ENCODE measurements around the gene MYL12B.
"Not testable (repeated sequence)": the region's sequence is repeated elsewhere in the genome, so short reads cannot be mapped to it uniquely, and the experiment has no call there.

Gene MYL12B

DNA sequence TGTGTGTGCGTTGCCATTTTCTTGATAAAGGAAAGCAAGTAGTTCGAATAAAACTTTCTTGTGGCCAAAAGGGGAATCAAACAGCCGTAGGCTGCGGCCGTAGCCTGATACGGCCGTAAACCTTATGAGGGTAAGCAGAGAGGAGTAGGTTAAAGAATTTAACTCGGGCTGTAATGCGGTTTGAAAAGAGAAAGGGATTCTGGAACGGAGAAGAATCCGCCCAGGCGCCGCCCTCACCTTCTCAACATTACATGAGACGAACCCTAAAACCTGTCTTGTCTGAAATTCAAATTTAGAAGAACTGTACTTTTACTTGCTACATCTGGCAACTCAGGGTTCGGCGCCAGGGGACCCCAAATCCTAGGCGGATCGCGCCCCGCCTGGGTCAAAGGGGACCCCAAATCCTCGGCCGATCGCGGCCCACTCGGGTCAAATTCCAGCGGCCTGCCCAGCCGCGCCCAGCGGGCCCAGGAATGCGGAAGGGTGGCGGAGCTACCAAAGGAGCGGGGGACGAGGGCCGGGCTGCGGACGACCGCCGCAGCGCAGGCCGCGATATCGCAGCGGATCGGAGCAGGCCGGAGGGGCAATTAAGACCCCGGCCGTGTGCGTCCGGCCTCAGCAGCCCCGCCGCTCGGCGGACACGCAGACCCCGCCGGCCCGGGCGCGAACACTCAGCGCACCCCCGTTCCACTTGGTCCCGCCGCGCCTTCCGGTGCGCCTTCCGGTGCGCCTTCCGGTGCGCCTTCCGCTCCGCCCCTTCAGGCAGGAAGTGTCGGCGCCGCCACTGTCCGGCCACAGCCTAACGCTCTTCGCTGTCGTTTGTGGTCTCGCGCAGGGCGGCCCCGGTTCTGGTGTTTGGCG lies at the start of gene MYL12B:
MYL12B (plus strand) TSS at position 761 of the 861 bp plus-strand sequence. CDS start 10,766 bp downstream, outside the sequence.
- no peak for DNase-seq

GRCh38 chr18:3212657-3213056 lies 49.3 kb upstream of the MYL12B start:
- DNase-seq: no peak

DNA sequence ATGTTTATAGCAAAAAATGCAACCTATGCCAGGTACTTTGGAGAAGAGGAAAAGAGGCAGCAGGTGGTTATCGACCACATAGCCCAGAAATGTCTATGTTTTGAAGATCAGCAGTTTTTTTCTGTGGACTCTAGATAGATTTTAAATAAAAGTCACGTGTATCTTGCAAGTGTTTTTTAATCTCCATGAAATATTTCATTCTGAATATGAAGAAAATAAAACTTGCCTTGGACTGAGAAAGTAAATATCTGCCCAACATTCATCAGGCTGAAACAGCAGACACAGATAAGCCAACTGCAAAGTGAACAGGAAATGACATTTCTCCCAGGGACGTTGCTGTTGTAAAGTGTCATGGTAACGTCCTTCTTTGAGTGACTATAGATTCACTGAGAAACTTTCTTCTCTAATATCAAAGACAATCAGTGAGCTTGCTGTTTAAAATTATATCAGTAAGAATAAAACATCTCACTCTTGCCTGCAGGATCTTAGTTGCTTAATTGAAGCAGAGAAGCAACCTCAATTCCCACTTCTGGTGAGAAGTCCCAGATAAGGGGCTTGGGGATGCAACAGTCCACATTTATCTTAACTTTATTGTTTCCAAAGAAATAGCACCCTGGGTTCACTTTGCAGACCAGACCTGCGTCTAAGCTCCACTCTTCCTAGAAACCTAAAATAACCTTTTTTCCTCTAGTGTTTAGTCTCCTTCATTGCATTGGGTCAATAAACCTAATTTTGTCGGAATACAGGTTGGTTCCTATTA lies 48.5 kb upstream of the MYL12B start:
- DNase-seq: no peak

DNA sequence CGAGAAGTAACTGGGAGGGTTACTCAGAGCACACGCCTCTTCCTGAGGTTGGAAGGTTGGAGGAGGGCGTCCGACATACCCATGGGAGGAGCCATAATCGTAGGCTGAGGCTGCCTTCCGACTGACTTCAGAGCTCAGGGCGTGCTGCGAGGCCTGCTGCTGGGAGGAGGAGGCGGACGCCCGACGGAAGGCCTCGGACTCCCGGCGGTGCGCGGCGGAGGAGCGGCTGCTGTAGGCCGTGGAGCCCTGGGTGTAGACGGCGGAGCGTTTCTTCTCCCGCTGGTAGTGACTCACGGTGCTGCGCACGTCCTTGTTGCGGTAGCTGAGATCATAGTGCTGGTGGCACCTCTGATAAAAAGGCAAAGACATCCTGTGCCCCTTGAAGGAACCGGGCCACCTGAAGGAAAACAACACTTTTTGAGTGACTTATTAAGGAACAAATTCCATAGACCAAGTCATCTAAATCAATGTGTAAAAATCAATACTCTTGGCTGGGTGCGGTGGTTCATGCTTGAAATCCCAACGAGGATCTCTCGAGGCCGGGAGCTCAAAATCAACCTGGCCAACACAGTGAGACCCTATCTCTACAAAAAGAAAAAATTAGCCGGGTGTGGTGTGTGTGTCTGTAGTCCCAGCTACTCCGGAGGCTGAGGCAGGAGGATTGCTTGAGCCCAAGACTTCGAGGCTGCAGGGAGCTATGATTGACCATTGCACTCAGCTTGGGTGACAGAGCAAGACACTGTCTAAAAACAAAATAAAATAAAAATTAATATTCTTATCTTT lies 46.9 kb upstream of the MYL12B start:
- no peak for DNase-seq

GRCh38 chr18:3216987-3217386 lies 44.9 kb upstream of the MYL12B start:
- DNase-seq: no peak

GRCh38 chr18:3217948-3218647 lies 43.8 kb upstream of the MYL12B start:
- no peak for DNase-seq

GRCh38 chr18:3218819-3219218 lies 43.1 kb upstream of the MYL12B start:
- DNase-seq: no peak

GRCh38 chr18:3219241-3219630 lies 42.7 kb upstream of the MYL12B start:
- no peak for DNase-seq

GRCh38 chr18:3219631-3220335 lies 42.1 kb upstream of the MYL12B start, which contains the start of gene MYOM1:
Gene MYOM1, minus strand, starts transcription at chr18:3219968. Its CDS starts 4,745 bp downstream, at chr18:3215223.
- DNase-seq: no peak

DNA sequence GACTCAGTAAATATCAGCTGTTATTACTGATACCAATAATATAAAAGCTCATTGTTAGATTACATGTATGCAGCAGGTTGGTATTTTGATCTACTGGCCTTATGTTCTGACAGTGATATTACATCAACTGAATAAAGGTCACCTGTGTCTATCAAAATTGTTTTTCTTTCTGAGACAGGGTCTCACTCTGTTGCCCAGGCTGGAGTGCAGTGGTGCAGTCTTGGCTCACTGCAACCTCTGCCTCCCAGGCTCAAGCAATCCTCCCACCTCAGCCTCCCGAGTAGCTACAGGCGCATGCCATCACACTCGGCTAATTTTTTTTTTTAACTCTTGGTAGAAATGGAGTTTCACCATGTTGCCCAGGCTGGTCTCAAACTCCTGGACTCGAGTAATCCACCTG lies 41.1 kb upstream of the MYL12B start:
- not testable (repeated sequence) for DNase-seq

DNA sequence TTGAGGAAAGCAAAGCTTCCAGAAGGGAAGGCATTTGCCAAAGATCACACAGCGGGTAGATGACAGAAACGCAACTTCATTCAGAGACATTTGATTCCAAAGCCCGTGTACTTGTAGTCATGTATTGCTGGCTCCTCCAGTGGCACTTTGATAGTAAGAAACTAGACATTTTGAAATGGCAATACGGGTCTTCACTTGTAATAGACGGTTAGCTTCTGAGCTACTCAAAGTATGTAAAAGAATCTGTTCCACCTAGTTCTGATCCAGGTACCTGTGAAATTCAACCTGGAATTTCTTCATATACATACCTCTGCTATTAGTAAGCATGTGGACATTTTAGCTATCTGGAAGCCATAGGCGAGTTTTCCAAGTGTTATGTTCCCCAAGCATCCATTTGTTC lies 40.4 kb upstream of the MYL12B start:
- no peak for DNase-seq

GRCh38 chr18:3223356-3223755 lies 38.6 kb upstream of the MYL12B start:
- no peak for DNase-seq

DNA sequence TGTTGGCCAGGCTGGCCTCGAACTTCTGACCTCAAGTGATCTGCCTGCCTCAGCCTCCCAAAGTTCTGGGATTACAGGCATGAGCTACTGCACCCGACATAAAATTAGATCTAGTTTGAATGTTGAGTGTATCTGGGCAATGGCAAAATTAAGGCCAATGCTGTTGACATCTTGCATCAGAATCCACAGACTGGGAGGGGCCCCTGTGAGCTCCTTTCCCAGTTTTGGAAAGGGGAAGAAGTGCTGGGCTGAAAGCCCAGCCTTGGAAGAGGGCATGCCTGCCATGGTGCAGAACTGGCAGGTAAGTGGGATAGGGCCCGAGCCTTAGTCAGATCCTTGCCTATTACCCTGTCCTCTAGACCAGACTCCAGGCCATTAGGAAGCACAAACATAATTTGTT lies 37.7 kb upstream of the MYL12B start:
- DNase-seq: no peak

GRCh38 chr18:3225588-3225987 lies 36.3 kb upstream of the MYL12B start:
- DNase-seq: no peak

GRCh38 chr18:3226048-3226447 lies 35.9 kb upstream of the MYL12B start:
- DNase-seq: no peak

- DNase-seq: no peak
Observed at GRCh38 chr18:3230401-3231334, 31.3 kb upstream of the MYL12B start.

DNA sequence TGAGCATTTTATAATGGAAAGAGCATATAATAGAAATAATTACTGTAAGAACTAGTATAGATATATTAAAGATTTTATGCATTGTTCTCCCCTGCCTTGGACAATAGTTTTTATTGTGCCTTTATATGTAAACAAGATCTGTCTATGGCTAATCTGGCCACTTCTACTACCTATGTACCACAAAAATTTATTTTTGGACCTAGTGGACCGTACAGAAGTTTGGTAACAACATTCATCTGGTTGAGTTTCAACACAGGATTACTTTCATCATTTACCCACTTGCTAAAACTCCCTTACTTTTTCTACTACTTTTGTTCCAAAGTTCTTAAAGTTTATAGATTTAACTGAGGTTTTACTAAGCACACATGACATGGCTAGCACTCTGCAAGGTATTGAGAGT lies 28.9 kb upstream of the MYL12B start:
- no peak for DNase-seq

- no peak for DNase-seq
Observed at GRCh38 chr18:3233433-3234168, 28.3 kb upstream of the MYL12B start.

DNA sequence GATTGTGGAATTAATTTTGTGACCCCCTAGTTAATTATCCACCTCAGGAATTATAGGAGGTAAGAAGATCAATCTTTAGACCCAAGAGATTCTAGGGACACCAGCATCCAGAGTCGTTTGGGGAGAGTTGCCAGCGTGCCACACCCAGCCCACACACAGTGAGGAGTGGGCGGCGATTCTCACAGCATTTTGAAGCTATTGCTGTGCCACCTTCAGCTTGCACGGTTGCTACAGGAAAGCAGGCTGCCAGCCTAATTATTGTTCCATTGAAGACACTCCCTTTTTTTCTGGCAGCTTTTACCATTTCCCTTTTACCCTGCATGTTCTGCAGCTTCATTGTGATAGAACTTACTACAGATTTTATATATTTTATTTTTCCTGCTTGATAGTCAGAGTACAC lies 27.5 kb upstream of the MYL12B start:
- no peak for DNase-seq

GRCh38 chr18:3235846-3236245 lies 26.1 kb upstream of the MYL12B start:
- no peak for DNase-seq

Data from NCI-H2081 treated with DMSO at 0.1 percent for 48 hours (cell line).